ENCODE measurements around the gene SPATA21.
A peak's percentile ranks its signal among the peaks of the same experiment; 100 is the strongest.

The SPATA21 gene

DNA sequence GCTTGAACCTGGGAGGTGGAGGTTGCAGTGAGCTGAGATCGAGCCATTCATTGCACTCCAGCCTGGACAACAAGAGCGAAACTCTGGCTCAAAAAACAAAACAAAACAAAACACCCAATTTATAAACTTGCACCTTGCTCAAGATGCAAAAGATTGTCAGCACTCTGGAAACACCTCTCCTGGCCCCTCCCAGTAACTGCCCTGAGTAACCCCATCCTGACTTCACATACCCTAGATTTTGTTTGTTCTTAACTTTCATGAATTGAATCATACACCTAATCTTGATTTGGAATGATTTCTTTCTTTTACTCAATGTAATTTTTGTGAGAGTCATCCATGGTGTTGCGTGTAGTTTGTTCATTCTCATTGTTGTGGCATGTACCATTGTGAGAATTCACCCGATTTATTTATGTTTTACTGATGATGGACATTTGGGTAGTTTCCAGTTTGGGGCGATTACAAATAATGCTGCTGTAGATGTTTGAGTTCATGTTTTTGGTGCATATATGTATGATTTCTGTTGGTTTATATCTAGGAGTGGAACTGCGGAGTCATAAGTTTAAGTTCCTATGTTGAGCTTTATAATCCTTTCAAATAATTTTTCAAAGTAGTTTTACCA lies 13.7 kb upstream of the SPATA21 start:
- no peaks in the 10 kb centered on the region for H3K9me3 ChIP-seq (ENCODE audit: control insufficient read depth, insufficient read depth, low read depth, low read length)
- H3K4me1 ChIP-seq (ENCODE audit: control insufficient read depth, insufficient read depth, low read length), result no peaks in the 10 kb centered on the region
- no peak overlapping the region for H3K4me3 ChIP-seq (ENCODE audit: low read depth, low read length)
- no peak overlapping the region for H3K27ac ChIP-seq (ENCODE audit: low read depth, low read length)
- no peak overlapping the region for H3K9ac ChIP-seq (ENCODE audit: low read length)
- no peaks in the 10 kb centered on the region for H3K27me3 ChIP-seq (ENCODE audit: control insufficient read depth, insufficient read depth, low read length)
- H3K36me3 ChIP-seq (ENCODE audit: control insufficient read depth, insufficient read depth, low read length), result peaks cover 84% of the 10 kb centered on the region

- Histone ChIP-seq H3K9me3 (ENCODE audit: control insufficient read depth, insufficient read depth, low read depth, low read length) (no peaks in the 10 kb centered on the region), H3K27me3 (ENCODE audit: control insufficient read depth, insufficient read depth, low read length) (no peaks in the 10 kb centered on the region), H3K4me3 (ENCODE audit: low read depth, low read length) (no peak overlapping the region), H3K36me3 (ENCODE audit: control insufficient read depth, insufficient read depth, low read length) (peaks cover 83% of the 10 kb centered on the region), H3K9ac (ENCODE audit: low read length) (no peak overlapping the region), H3K4me1 (ENCODE audit: control insufficient read depth, insufficient read depth, low read length) (no peaks in the 10 kb centered on the region), H3K27ac (ENCODE audit: low read depth, low read length) (no peak overlapping the region)
Measured at GRCh38 chr1:16449666-16450065, 12.4 kb upstream of the SPATA21 start.

DNA sequence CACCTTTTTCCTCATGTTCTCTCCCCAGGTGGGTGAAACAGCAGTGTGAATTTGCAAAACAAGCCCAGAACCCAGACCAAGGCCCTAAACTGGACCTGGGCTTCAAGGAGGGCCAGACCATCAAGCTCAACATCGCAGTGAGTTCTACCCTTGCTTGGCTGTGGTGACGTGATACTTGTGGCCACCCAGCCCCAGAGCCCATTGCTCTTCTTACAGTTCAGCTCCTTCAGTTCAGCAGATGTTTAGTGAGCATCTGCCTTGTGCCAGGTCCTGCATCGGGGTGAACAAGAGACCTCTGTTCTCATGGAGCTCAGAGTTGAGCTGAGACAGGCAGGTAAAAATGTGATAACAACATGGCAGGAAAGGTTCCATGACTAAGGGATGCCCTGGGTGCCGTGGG lies 11.8 kb upstream of the SPATA21 start:
- Histone ChIP-seq H3K9me3 (ENCODE audit: control insufficient read depth, insufficient read depth, low read depth, low read length) (no peaks in the 10 kb centered on the region), H3K36me3 (ENCODE audit: control insufficient read depth, insufficient read depth, low read length) (peaks cover 83% of the 10 kb centered on the region), H3K4me3 (ENCODE audit: low read depth, low read length) (no peak overlapping the region), H3K9ac (ENCODE audit: low read length) (no peak overlapping the region), H3K4me1 (ENCODE audit: control insufficient read depth, insufficient read depth, low read length) (no peaks in the 10 kb centered on the region), H3K27ac (ENCODE audit: low read depth, low read length) (no peak overlapping the region), H3K27me3 (ENCODE audit: control insufficient read depth, insufficient read depth, low read length) (no peaks in the 10 kb centered on the region)

DNA sequence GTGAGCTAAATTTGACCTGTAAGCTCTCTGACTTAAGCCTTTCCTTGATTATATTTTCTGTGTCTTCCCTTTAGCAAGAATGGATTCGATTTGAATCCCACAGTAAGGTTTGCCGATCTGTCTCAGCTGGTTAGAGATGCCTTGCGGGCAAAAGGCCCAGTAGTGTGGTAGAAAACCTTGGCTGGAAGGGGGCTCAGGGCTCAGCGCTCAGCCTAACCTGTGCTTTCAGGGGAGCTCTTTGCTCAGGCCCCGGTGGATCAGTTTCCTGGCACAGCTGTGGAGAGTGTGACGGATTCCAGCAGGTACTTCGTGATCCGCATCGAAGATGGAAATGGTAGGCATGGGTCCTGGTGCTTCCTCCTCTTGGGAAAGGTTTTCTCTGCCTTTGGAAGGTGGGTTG lies 10.4 kb upstream of the SPATA21 start:
- Histone ChIP-seq H3K36me3 (ENCODE audit: control insufficient read depth, insufficient read depth, low read length) (peaks cover 83% of the 10 kb centered on the region), H3K4me1 (ENCODE audit: control insufficient read depth, insufficient read depth, low read length) (no peaks in the 10 kb centered on the region), H3K27ac (ENCODE audit: low read depth, low read length) (no peak overlapping the region), H3K9me3 (ENCODE audit: control insufficient read depth, insufficient read depth, low read depth, low read length) (no peaks in the 10 kb centered on the region), H3K4me3 (ENCODE audit: low read depth, low read length) (no peak overlapping the region), H3K9ac (ENCODE audit: low read length) (no peak overlapping the region), H3K27me3 (ENCODE audit: control insufficient read depth, insufficient read depth, low read length) (no peaks in the 10 kb centered on the region)

GRCh38 chr1:16446116-16446515 lies 8.9 kb upstream of the SPATA21 start:
- H3K27ac ChIP-seq (ENCODE audit: low read depth, low read length), result no peak overlapping the region
- no peak overlapping the region for H3K9ac ChIP-seq (ENCODE audit: low read length)
- no peaks in the 10 kb centered on the region for H3K4me1 ChIP-seq (ENCODE audit: control insufficient read depth, insufficient read depth, low read length)
- H3K27me3 ChIP-seq (ENCODE audit: control insufficient read depth, insufficient read depth, low read length), result no peaks in the 10 kb centered on the region
- no peaks in the 10 kb centered on the region for H3K9me3 ChIP-seq (ENCODE audit: control insufficient read depth, insufficient read depth, low read depth, low read length)
- H3K36me3 ChIP-seq (ENCODE audit: control insufficient read depth, insufficient read depth, low read length), result peaks cover 69% of the 10 kb centered on the region
- no peak overlapping the region for H3K4me3 ChIP-seq (ENCODE audit: low read depth, low read length)

DNA sequence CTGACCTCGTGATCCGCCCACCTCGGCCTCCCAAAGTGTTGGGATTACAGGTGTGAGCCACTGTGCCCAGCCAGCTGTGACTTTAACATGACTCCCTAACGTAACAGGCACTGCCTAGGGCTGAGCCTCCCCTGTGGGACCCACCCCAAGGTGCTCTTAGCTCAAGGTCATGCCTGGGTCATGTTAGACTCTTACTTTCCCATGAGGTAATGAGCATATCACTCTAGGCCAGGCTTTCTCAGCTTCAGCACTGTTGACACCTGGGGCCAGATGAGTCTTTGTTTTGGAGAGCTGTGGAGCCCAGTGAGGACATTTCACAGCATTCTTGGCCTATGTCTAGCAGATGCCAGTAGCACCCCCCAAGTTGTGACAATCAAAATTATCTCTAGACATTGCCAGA lies 7.8 kb upstream of the SPATA21 start:
- Histone ChIP-seq H3K9ac (ENCODE audit: low read length) (no peak overlapping the region), H3K36me3 (ENCODE audit: control insufficient read depth, insufficient read depth, low read length) (peaks cover 59% of the 10 kb centered on the region), H3K27me3 (ENCODE audit: control insufficient read depth, insufficient read depth, low read length) (no peaks in the 10 kb centered on the region)

GRCh38 chr1:16443975-16444770 lies 6.9 kb upstream of the SPATA21 start:
- H3K4me3 ChIP-seq (ENCODE audit: low read depth, low read length), result no peak overlapping the region
- H3K27me3 ChIP-seq (ENCODE audit: control insufficient read depth, insufficient read depth, low read length), result no peaks in the 10 kb centered on the region
- H3K4me1 ChIP-seq (ENCODE audit: control insufficient read depth, insufficient read depth, low read length), result no peaks in the 10 kb centered on the region
- no peaks in the 10 kb centered on the region for H3K9me3 ChIP-seq (ENCODE audit: control insufficient read depth, insufficient read depth, low read depth, low read length)
- peaks cover 50% of the 10 kb centered on the region for H3K36me3 ChIP-seq (ENCODE audit: control insufficient read depth, insufficient read depth, low read length)
- H3K9ac ChIP-seq (ENCODE audit: low read length), result no peak overlapping the region
- H3K27ac ChIP-seq (ENCODE audit: low read depth, low read length), result no peak overlapping the region

More for the DNA sequence above, 7.8 kb upstream of the SPATA21 start:
- Histone ChIP-seq H3K9me3 (ENCODE audit: control insufficient read depth, insufficient read depth, low read depth, low read length) (no peaks in the 10 kb centered on the region), H3K4me3 (ENCODE audit: low read depth, low read length) (no peak overlapping the region), H3K27ac (ENCODE audit: low read depth, low read length) (no peak overlapping the region), H3K4me1 (ENCODE audit: control insufficient read depth, insufficient read depth, low read length) (no peaks in the 10 kb centered on the region)

- Histone ChIP-seq H3K4me3 (ENCODE audit: low read depth, low read length) (no peak overlapping the region), H3K4me1 (ENCODE audit: control insufficient read depth, insufficient read depth, low read length) (no peaks in the 10 kb centered on the region), H3K9ac (ENCODE audit: low read length) (no peak overlapping the region), H3K36me3 (ENCODE audit: control insufficient read depth, insufficient read depth, low read length) (peaks cover 38% of the 10 kb centered on the region), H3K27me3 (ENCODE audit: control insufficient read depth, insufficient read depth, low read length) (no peaks in the 10 kb centered on the region), H3K27ac (ENCODE audit: low read depth, low read length) (no peak overlapping the region), H3K9me3 (ENCODE audit: control insufficient read depth, insufficient read depth, low read depth, low read length) (no peaks in the 10 kb centered on the region)
Measured at GRCh38 chr1:16442941-16443340, 5.7 kb upstream of the SPATA21 start.

- Histone ChIP-seq H3K4me1 (ENCODE audit: control insufficient read depth, insufficient read depth, low read length) (no peaks in the 10 kb centered on the region), H3K9me3 (ENCODE audit: control insufficient read depth, insufficient read depth, low read depth, low read length) (no peaks in the 10 kb centered on the region), H3K9ac (ENCODE audit: low read length) (no peak overlapping the region), H3K27me3 (ENCODE audit: control insufficient read depth, insufficient read depth, low read length) (no peaks in the 10 kb centered on the region), H3K36me3 (ENCODE audit: control insufficient read depth, insufficient read depth, low read length) (peaks cover 31% of the 10 kb centered on the region), H3K4me3 (ENCODE audit: low read depth, low read length) (no peak overlapping the region), H3K27ac (ENCODE audit: low read depth, low read length) (no peak overlapping the region)
Measured at GRCh38 chr1:16442265-16442664, 5.0 kb upstream of the SPATA21 start.

DNA sequence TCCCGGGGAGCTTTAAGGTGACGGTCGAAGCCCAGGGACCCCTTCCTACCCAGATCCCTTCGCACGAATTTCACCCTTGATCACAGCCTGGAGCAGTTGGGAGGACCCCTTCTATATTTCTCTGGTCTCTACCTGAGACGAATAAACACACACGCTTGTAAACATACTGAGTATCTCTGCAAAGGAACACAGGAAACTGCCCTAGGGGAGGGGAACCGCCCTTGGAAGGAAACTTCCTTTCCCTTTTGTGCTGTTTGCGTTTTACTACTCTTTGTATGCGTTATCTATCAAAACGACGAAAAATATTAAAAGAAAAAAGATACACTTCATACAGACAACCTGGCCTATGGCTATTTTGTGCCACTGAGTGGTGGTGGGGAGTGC lies 4.0 kb upstream of the SPATA21 start:
- no peaks in the 10 kb centered on the region for H3K27me3 ChIP-seq (ENCODE audit: control insufficient read depth, insufficient read depth, low read length)
- no peaks in the 10 kb centered on the region for H3K9me3 ChIP-seq (ENCODE audit: control insufficient read depth, insufficient read depth, low read depth, low read length)
- no peak overlapping the region for H3K27ac ChIP-seq (ENCODE audit: low read depth, low read length)
- H3K36me3 ChIP-seq (ENCODE audit: control insufficient read depth, insufficient read depth, low read length), result peaks cover 25% of the 10 kb centered on the region
- H3K9ac ChIP-seq (ENCODE audit: low read length), result peak overlapping the region; percentile 79
- H3K4me1 ChIP-seq (ENCODE audit: control insufficient read depth, insufficient read depth, low read length), result no peaks in the 10 kb centered on the region
- H3K4me3 ChIP-seq (ENCODE audit: low read depth, low read length), result peak overlapping the region; percentile 83

- H3K27me3 ChIP-seq (ENCODE audit: control insufficient read depth, insufficient read depth, low read length), result no peaks in the 10 kb centered on the region
- peaks cover 22% of the 10 kb centered on the region for H3K36me3 ChIP-seq (ENCODE audit: control insufficient read depth, insufficient read depth, low read length)
- H3K27ac ChIP-seq (ENCODE audit: low read depth, low read length), result no peak within 1 kb of the TSS
- H3K4me3 ChIP-seq (ENCODE audit: low read depth, low read length), result peak within 1 kb of the TSS; percentile 83
- peak within 1 kb of the TSS; percentile 79 for H3K9ac ChIP-seq (ENCODE audit: low read length)
- no peaks in the 10 kb centered on the region for H3K9me3 ChIP-seq (ENCODE audit: control insufficient read depth, insufficient read depth, low read depth, low read length)
- no peaks in the 10 kb centered on the region for H3K4me1 ChIP-seq (ENCODE audit: control insufficient read depth, insufficient read depth, low read length)
Measured at GRCh38 chr1:16440470-16441281, 3.5 kb upstream of the SPATA21 start, which contains the start of gene NECAP2. NECAP2 (plus strand) TSS chr1:16440724; CDS start chr1:16440762, 38 bp downstream.
